ENCODE measurements around the gene SPRYD4.

The SPRYD4 gene

DNA sequence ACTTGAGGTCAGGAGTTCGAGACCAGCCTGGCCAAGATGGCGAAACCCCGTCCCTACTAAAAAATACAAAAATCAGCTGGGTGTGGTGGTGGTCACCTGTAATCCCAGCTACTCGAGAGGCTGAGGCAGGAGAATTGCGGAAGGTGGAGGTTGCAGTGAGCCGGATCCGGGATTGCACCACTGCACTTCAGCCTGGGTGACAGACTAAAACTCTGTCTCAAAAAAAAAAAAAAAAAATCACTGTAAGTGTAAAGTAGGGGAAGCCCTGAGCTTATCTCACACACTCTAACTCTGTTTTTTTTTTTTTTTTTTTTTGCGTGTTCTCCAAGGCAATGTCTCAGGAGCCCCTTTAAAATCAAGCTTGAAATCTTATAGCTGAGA, 52.8 kb downstream of the SPRYD4 start:
- Histone ChIP-seq H3K36me3 (ENCODE audit: control insufficient read depth in 2 of 2, insufficient read depth in 1 of 2, low read length in 2 of 2) (no peaks in the 10 kb centered on the region; a peak in 1 of 3 replicates), H3K9me3 (ENCODE audit: control insufficient read depth, insufficient read depth, low read depth, low read length) (no peaks in the 10 kb centered on the region), H3K27ac (ENCODE audit: extremely low read depth, low read depth, low read length) (no peak overlapping the region; the same call in 1 of the 2 replicates), H3K4me3 (ENCODE audit: low read depth, low read length) (no peak overlapping the region; the same call in 1 of the 2 replicates), H3K4me1 (ENCODE audit: control insufficient read depth, insufficient read depth, low read length) (no peaks in the 10 kb centered on the region; the same call in 1 of the 2 replicates)
- CTCF ChIA-PET = interaction anchor here (0.6 to 4.7 kb wide), 11 partner anchors 10 to 329 kb away, joined by 3 to 26 read pairs (median 5); partner anchors contain the start of gene BAZ2A
- TF ChIP-seq SETDB1 (IDR thresholded peaks at IDR 0.05; ENCODE audit: insufficient read length, low read length) = peak; percentile 13
- 0 out of 2 replicates have a peak, but pooled peaks have one; percentile 36 for TF ChIP-seq RBAK (tag by site-specific recombination; IDR thresholded peaks at IDR 0.05)
- no peak for TF ChIP-seq ZNF76 (tag by site-specific recombination; IDR thresholded peaks at IDR 0.05; ENCODE audit: borderline replicate concordance, low read depth)
- TF ChIP-seq ZFHX2 (tag by site-specific recombination; conservative IDR thresholded peaks at IDR 0.05) = peak; percentile 43; the same call in 1 of the 2 replicates
- POLR2A ChIA-PET = interaction anchor here (0.6 to 2.4 kb wide), 17 partner anchors 9 to 403 kb away, joined by 3 to 27 read pairs (median 3); partner anchors contain the start of genes ESYT1, GLS2, RNF41 and STAT2

DNA sequence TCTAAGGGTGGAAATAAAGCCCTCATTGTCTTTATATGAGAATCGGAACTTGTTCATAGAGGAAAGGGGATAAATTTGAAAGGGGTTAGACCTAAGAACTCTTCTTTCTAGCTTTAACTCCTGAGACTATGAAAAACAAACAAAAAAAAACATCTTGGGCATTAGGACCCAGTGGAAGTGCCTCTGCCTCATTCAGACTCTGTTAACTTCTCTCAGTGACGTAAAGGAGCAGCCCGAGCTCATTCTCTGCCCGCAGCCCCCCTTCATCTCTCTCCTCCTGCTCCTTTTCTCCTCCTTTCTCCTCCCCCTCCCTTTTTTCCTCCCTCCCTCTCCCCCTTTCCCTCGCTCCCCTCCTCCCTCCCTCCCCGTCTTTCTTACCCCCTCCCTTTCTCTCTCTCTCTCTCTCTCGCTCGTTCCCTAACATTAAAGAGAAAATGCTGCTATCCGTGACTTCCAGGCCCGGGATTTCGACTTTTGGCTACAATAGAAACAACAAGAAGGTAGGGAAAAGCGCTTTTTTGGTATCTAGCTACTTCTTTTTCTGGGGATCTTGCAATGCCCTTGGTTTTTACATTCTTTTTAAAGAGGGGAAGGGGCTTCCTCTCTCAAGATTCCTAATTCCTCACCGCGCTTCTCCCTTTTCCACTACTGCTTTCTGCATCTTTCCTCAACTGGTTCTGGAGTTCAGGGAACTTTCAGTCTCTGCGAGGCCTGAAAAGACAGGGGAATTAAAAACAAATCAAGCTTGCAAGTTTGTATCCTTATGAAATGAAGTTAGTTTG, 53.4 kb downstream of the SPRYD4 start, which contains the start of gene RBMS2:
TSS of gene RBMS2 (plus strand) at position 231 of the 782 bp plus-strand sequence. CDS start at position 435, 204 bp downstream.
- ChIA-PET POLR2A (interaction anchor here (0.6 to 2.4 kb wide), 18 partner anchors 9 to 404 kb away, joined by 3 to 27 read pairs (median 4); partner anchors contain the start of genes ESYT1, GLS2, RNF41 and STAT2), CTCF (interaction anchor here (0.6 to 4.7 kb wide), 13 partner anchors 8 to 457 kb away, joined by 3 to 26 read pairs (median 5); no protein-coding TSS in a partner anchor)
- Histone ChIP-seq H3K9me3 (ENCODE audit: control insufficient read depth, insufficient read depth, low read depth, low read length) (no peaks in the 10 kb centered on the region), H3K27ac (ENCODE audit: extremely low read depth, low read depth, low read length) (peak within 1 kb of the TSS; percentile 67), H3K4me3 (ENCODE audit: low read depth, low read length) (peak within 1 kb of the TSS; percentile 29), H3K36me3 (ENCODE audit: control insufficient read depth in 2 of 2, insufficient read depth in 1 of 2, low read length in 2 of 2) (no peaks in the 10 kb centered on the region; a peak in 1 of 3 replicates), H3K4me1 (ENCODE audit: control insufficient read depth, insufficient read depth, low read length) (peaks cover 3% of the 10 kb centered on the region; the same call in 1 of the 2 replicates)
- TF ChIP-seq ZEB2 (tag by site-specific recombination; IDR thresholded peaks at IDR 0.05) (peak; percentile 65), ZFP69B (tag by site-specific recombination; IDR thresholded peaks at IDR 0.05) (peak; percentile 76), ZNF223 (tag by site-specific recombination; IDR thresholded peaks at IDR 0.05) (no peak), KLF8 (tag by site-specific recombination; IDR thresholded peaks at IDR 0.05) (peak; percentile 80), ZNF660 (tag by site-specific recombination; IDR thresholded peaks at IDR 0.05) (peak; percentile 81; the same call in 1 of the 2 replicates), IKZF3 (tag by site-specific recombination; IDR thresholded peaks at IDR 0.05) (peak; percentile 66), ZXDB (tag by site-specific recombination; IDR thresholded peaks at IDR 0.05) (peak; percentile 80), ZNF654 (tag by site-specific recombination; IDR thresholded peaks at IDR 0.05; ENCODE audit: low read depth) (0 out of 2 replicates have a peak, but pooled peaks have one; percentile 12), ZNF335 (tag by site-specific recombination; conservative IDR thresholded peaks at IDR 0.05) (peak; percentile 78), ZBTB7A (tag by site-specific recombination; IDR thresholded peaks at IDR 0.05; ENCODE audit: low read depth) (0 out of 2 replicates have a peak, but pooled peaks have one; percentile 65), ZSCAN30 (tag by site-specific recombination; IDR thresholded peaks at IDR 0.05) (0 out of 2 replicates have a peak, but pooled peaks have one; percentile 30), ZBTB48 (tag by site-specific recombination; IDR thresholded peaks at IDR 0.05) (0 out of 2 replicates have a peak, but pooled peaks have one; percentile 56), ZNF571 (tag by site-specific recombination; IDR thresholded peaks at IDR 0.05) (no peak), ZNF184 (tag by site-specific recombination; IDR thresholded peaks at IDR 0.05) (0 out of 2 replicates have a peak, but pooled peaks have one; percentile 60), KLF9 (tag by site-specific recombination; IDR thresholded peaks at IDR 0.05; ENCODE audit: low read depth) (peak; percentile 19; the same call in 1 of the 2 replicates), ZNF311 (tag by site-specific recombination; IDR thresholded peaks at IDR 0.05; ENCODE audit: borderline replicate concordance) (no peak), PRDM1 (tag by site-specific recombination; IDR thresholded peaks at IDR 0.05) (peak; percentile 98), ZNF530 (tag by site-specific recombination; IDR thresholded peaks at IDR 0.05; ENCODE audit: low read depth) (no peak), ZIC2 (tag by site-specific recombination; IDR thresholded peaks at IDR 0.05) (no peak), ZFP41 (tag by site-specific recombination; IDR thresholded peaks at IDR 0.05; ENCODE audit: borderline replicate concordance) (no peak), SP7 (tag by site-specific recombination; IDR thresholded peaks at IDR 0.05) (peak; percentile 46), KLF16 (tag by site-specific recombination; IDR thresholded peaks at IDR 0.05) (peak; percentile 18)
- TF ChIP-seq, protein P1, sequence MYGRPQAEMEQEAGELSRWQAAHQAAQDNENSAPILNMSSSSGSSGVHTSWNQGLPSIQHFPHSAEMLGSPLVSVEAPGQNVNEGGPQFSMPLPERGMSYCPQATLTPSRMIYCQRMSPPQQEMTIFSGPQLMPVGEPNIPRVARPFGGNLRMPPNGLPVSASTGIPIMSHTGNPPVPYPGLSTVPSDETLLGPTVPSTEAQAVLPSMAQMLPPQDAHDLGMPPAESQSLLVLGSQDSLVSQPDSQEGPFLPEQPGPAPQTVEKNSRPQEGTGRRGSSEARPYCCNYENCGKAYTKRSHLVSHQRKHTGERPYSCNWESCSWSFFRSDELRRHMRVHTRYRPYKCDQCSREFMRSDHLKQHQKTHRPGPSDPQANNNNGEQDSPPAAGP (tag by site-specific recombination; IDR thresholded peaks at IDR 0.05) = peak; percentile 67; the same call in 1 of the 2 replicates
- TF ChIP-seq, protein P2, sequence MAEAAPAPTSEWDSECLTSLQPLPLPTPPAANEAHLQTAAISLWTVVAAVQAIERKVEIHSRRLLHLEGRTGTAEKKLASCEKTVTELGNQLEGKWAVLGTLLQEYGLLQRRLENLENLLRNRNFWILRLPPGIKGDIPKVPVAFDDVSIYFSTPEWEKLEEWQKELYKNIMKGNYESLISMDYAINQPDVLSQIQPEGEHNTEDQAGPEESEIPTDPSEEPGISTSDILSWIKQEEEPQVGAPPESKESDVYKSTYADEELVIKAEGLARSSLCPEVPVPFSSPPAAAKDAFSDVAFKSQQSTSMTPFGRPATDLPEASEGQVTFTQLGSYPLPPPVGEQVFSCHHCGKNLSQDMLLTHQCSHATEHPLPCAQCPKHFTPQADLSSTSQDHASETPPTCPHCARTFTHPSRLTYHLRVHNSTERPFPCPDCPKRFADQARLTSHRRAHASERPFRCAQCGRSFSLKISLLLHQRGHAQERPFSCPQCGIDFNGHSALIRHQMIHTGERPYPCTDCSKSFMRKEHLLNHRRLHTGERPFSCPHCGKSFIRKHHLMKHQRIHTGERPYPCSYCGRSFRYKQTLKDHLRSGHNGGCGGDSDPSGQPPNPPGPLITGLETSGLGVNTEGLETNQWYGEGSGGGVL (tag by site-specific recombination; IDR thresholded peaks at IDR 0.05) = peak; percentile 98
- TF ChIP-seq, protein P3, sequence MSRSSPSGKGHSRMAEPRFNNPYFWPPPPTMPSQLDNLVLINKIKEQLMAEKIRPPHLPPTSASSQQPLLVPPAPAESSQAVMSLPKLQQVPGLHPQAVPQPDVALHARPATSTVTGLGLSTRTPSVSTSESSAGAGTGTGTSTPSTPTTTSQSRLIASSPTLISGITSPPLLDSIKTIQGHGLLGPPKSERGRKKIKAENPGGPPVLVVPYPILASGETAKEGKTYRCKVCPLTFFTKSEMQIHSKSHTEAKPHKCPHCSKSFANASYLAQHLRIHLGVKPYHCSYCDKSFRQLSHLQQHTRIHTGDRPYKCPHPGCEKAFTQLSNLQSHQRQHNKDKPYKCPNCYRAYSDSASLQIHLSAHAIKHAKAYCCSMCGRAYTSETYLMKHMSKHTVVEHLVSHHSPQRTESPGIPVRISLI (tag by site-specific recombination; IDR thresholded peaks at IDR 0.05) = peak; percentile 90

Measured in HEK293 (cell line).